GM12878 (cell line): ENCODE data around the gene KRTAP1-4. TPM values are rescaled to one million over a fixed set of nuclear protein-coding genes. Genes with fewer than 3 reads are reported as not detected.
"Not testable (repeated sequence)": the region's sequence is repeated elsewhere in the genome, so short reads cannot be mapped to it uniquely, and the experiment has no call there.

Experiments used
- ATAC-seq: fragments of 200-7000 bp; cut with Tn5 transposase; 3 replicates; pipeline ENCODE4 v1.9.1; 2020; ENCODE audit warnings: mild to moderate bottlenecking, moderate library complexity
- BruUV-seq: library from RNA; stranded (reverse); fragments of 400-500 nt; replicated peaks from 2 replicates; lab custom pipeline; 2021; lab: Mats Ljungman, UMichigan
- CTCF ChIA-PET: fragments of 300-600 bp; sonication (Branson Sonifier 250); formaldehyde crosslinking; extraction: SDS; loops from one replicate; lab custom pipeline; 2021; ENCODE audit warnings: inconsistent platforms; lab: Yijun Ruan, JAX
- POLR2A ChIA-PET: fragments of 350-600 bp; formaldehyde crosslinking; extraction: SDS; loops from one replicate; lab custom pipeline; 2021; ENCODE audit warnings: inconsistent platforms; lab: Charles Lee
- RAD21 ChIA-PET: fragments of 300-600 bp; sonication (Branson Sonifier 250); formaldehyde crosslinking; loops from one replicate; lab custom pipeline; 2023; ENCODE audit warnings: antibody characterized with exemption; ENCODE audit not compliant: unreplicated experiment; lab: Charles Lee
- SMC1A ChIA-PET: fragments of 300-600 bp; sonication (Branson Sonifier 250); formaldehyde crosslinking; loops from one replicate; lab custom pipeline; 2023; ENCODE audit not compliant: unreplicated experiment, uncharacterized antibody; lab: Charles Lee
- DNase-seq: peaks from one replicate; pipeline ENCODE4 v3.0.0-alpha.2; 2011; ENCODE audit warnings: low read depth, low spot score
- FAIRE-seq: peaks from 3 replicates; lab custom pipeline; 2011; peaks lifted over from hg19 to GRCh38; lab: Jason Lieb, UNC
- H2AFZ ChIP-seq: 2 replicates; pipeline ENCODE4 v1.6.0; 2011; ENCODE audit warnings: low read depth, low read length, control low read depth; ENCODE audit not compliant: control insufficient read depth
- H3K27ac ChIP-seq: 2 replicates; pipeline ENCODE4 v1.5.1; 2011; ENCODE audit warnings: control low read depth; ENCODE audit not compliant: control insufficient read depth, insufficient read depth
- H3K27me3 ChIP-seq, 2 experiments: replicated peaks in 1 of 2; 2 replicates each; pipeline versions ENCODE4 v1.6.0 to v1.6.1; 2011; ENCODE audit warnings: low read length in 1 of 2; ENCODE audit not compliant: control insufficient read depth in 2 of 2, insufficient read depth in 2 of 2
- H3K36me3 ChIP-seq, 2 experiments: 2 replicates each; pipeline ENCODE4 v1.5.1; 2011; ENCODE audit warnings: low read length in 1 of 2; ENCODE audit not compliant: control insufficient read depth in 2 of 2, insufficient read depth in 2 of 2
- H3K4me1 ChIP-seq: 2 replicates; pipeline ENCODE4 v1.6.1; 2011; ENCODE audit warnings: mild to moderate bottlenecking, low read length, moderate library complexity, mixed read lengths; ENCODE audit not compliant: control insufficient read depth, insufficient read depth
- H3K4me2 ChIP-seq: 2 replicates; pipeline ENCODE4 v1.6.0; 2011; ENCODE audit warnings: control low read depth; ENCODE audit not compliant: control insufficient read depth, insufficient read depth
- H3K4me3 ChIP-seq: fragments of 200-600 bp; sonication (generic); 2 replicates; pipeline ENCODE4 v1.5.1; 2016
- H3K79me2 ChIP-seq: 2 replicates; pipeline ENCODE4 v1.6.0; 2011; ENCODE audit warnings: low read length; ENCODE audit not compliant: control insufficient read depth, insufficient read depth
- H3K9ac ChIP-seq: 2 replicates; pipeline ENCODE4 v1.8.0; 2011; ENCODE audit warnings: low read length, control low read depth, mixed read lengths; ENCODE audit not compliant: control insufficient read depth, insufficient read depth
- H3K9me3 ChIP-seq: replicated peaks from 3 replicates; pipeline ENCODE4 v1.5.1; 2011; ENCODE audit warnings: mild to moderate bottlenecking, low read length; ENCODE audit not compliant: control insufficient read depth, insufficient read depth
- H4K20me1 ChIP-seq: 2 replicates; pipeline ENCODE4 v1.6.0; 2011; ENCODE audit not compliant: control insufficient read depth, insufficient read depth
- EED ChIP-seq: sonication (generic); IDR thresholded peaks from 2 replicates; pipeline ENCODE4 v1.6.1; 2016; ENCODE audit warnings: antibody characterized with exemption, low read depth
- FOXM1 ChIP-seq: IDR thresholded peaks from 2 replicates; pipeline ENCODE4 v1.6.1; 2012; ENCODE audit warnings: low read depth, mild to moderate bottlenecking, inconsistent platforms, low read length, moderate library complexity
- WRNIP1 ChIP-seq: IDR thresholded peaks from 2 replicates; pipeline ENCODE4 v1.6.1; 2011; ENCODE audit warnings: low read depth, low read length, improper control_type of control experiment, borderline replicate concordance
- WGBS: methylation state at CpG from one replicate; pipeline ENCODE4 v1.1.6; 2016; ENCODE audit warnings: low lambda C conversion rate; ENCODE audit not compliant: insufficient replicate concordance, insufficient coverage; ENCODE audit errors: missing lambda C conversion rate; 5-methylcytosine and 5-hydroxymethylcytosine counted together
- in situ Hi-C: fragments of 300-500 bp; cut with MboI; formaldehyde crosslinking; loops from 9 replicates; pipeline ENCODE4 v1.14.3; 2018; ENCODE audit warnings: mixed read lengths
- intact Hi-C: fragments of 100-400 bp; cut with micrococcal nuclease; formaldehyde crosslinking; loops from one replicate; pipeline ENCODE4 v1.14.2; 2022; ENCODE audit not compliant: unreplicated experiment
- polyA plus RNA-seq, 11 experiments: library from polyadenylated mRNA; depleted of rRNA in 4 of 11; unstranded in 6 of 11; stranded (reverse) in 5 of 11; fragments of >200 nt; fragmentation: Nextera tagmentation in 4 of 11; fragmentation: Illumina TruSeq in 1 of 11; extraction: Ambion mirVana in 4 of 11; extraction: Trizol in 1 of 11; gene quantifications; 1 replicate in 1 of 11; 2 replicates in 10 of 11; pipeline versions ENCODE4 v1.2.1 to v1.2.3, GENCODE V29; 2011 to 2016; ENCODE audit warnings: inconsistent platforms in 2 of 11, missing spikeins in 2 of 11, low read depth in 1 of 11
- total RNA-seq, 4 experiments: library from RNA; depleted of rRNA in 3 of 4; stranded (reverse); fragments of >200 nt in 3 of 4; fragmentation: Illumina TruSeq in 1 of 4; extraction: Trizol in 1 of 4; gene quantifications; 2 replicates each; pipeline versions ENCODE4 v1.2.1 to v1.2.3, GENCODE V29; 2013 to 2021

Gene KRTAP1-4
- total and polyA plus RNA-seq, 10 of the 15 experiments (the other 5 are each of a cell fraction or from before 2014, with no cell fraction given), result not detected

DNA sequence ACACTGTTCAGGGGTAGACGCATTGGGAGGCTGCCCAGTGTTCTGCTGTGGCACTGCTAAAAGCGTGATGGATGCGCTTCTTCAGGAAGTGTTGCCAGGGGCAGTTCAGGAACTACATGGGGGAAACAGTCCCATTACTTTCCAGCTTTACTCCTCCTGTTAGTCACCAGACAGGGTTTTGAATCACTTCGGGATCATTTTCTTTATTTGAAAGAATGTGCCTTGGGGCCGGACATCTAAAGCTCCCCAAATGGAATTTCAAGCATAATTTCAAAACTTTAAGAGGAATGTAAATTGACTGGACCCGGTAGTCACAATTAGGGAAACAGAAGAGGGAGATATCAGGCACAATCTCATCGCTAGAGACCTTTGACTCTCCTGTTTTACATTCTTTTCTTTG is 18.4 kb upstream of the KRTAP1-4 start (continued):
- TF ChIP-seq WRNIP1, result no peak
- TF ChIP-seq, all 136 proteins: peak for 0

DNA sequence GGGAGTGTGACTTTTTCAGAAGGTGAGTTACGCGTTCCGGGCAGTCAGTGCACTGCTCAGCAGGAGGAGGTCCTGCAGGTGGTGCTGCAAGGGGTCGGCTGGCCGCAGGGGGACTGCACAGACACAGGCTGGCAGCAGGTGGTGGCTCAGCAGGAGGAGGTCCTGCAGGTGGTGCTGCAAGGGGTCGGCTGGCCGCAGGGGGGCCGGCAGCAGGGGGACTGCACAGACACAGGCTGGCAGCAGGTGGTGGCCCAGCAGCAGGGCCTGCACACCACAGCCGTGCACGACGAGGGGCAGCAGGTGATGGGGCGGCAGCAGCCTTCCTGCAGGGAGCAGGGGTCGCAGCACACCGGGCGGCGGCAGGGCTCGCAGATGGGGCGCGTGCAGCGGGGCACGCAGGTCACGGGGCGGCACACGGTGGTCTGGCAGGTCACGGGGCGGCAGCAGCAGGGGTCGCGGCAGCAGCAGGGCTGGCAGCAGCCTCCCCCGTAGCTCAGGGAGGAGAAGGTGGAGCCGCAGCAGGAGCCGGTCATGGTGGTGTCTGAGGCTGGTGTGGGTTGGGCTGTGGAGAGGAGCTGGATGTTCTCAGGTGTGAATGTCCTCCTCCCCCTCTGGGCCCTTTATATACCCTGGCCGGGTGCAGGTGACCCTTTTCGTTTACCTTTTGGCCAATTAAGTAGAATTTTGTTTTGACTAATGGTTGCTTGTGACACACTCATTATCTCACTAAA is 16.9 kb upstream of the KRTAP1-4 start, which contains the start of gene KRTAP2-1:
KRTAP2-1 (minus strand) TSS at position 582 of the 731 bp plus-strand sequence; CDS start at position 533, 49 bp downstream.
- not testable (repeated sequence) for DNase-seq

GRCh38 chr17:41042953-41043352 is 13.0 kb upstream of the KRTAP1-4 start:
- no peak for FAIRE-seq
- ChIA-PET POLR2A (no interaction called here), SMC1A (interaction anchor here (0.7 kb wide), 1 partner anchor 21 kb away, joined by 3 read pairs; no protein-coding TSS in a partner anchor), RAD21 (no interaction called here)
- Histone ChIP-seq H3K4me1 (no peaks in the 10 kb centered on the region), H3K36me3 (no peaks in the 10 kb centered on the region), H4K20me1 (no peaks in the 10 kb centered on the region), H3K27ac (no peak overlapping the region)
- DNase-seq, result no peak
- in situ Hi-C loops, result no loop called here
- WGBS, result 90% methylated on average over 1 of the region's 1 CpG
- no peak for TF ChIP-seq FOXM1
- no peak for TF ChIP-seq EED
- TF ChIP-seq, all 136 proteins: peak for 0
- H2AFZ ChIP-seq, result no peak overlapping the region
- H3K27me3 ChIP-seq, result no peaks in the 10 kb centered on the region; a peak in 1 of 4 replicates
- intact Hi-C loops, result no loop called here
- no peak for ATAC-seq
- no peak overlapping the region for H3K9ac ChIP-seq
- no peak overlapping the region for H3K4me2 ChIP-seq
- BruUV-seq, result no TSS peak
- H3K79me2 ChIP-seq, result no peaks in the 10 kb centered on the region
- CTCF ChIA-PET, result interaction anchor here (0.7 kb wide), 1 partner anchor 617 kb away, joined by 3 read pairs; no protein-coding TSS in a partner anchor
- no peaks in the 10 kb centered on the region for H3K9me3 ChIP-seq
- no peak overlapping the region for H3K4me3 ChIP-seq

More for the DNA sequence above, 16.9 kb upstream of the KRTAP1-4 start, which contains the start of gene KRTAP2-1:
- H3K4me2 ChIP-seq, BruUV-seq, H4K20me1 ChIP-seq, H3K4me1 ChIP-seq, H3K79me2 ChIP-seq, in situ Hi-C loops, ATAC-seq, H2AFZ ChIP-seq, FAIRE-seq, H3K4me3 ChIP-seq, H3K27me3 ChIP-seq, RAD21 ChIA-PET, intact Hi-C loops, POLR2A ChIA-PET, CTCF ChIA-PET, H3K9me3 ChIP-seq, H3K9ac ChIP-seq, SMC1A ChIA-PET, H3K36me3 ChIP-seq, H3K27ac ChIP-seq: not testable (repeated sequence)
- 54% methylated on average over 10 of the region's 33 CpGs for WGBS

DNA sequence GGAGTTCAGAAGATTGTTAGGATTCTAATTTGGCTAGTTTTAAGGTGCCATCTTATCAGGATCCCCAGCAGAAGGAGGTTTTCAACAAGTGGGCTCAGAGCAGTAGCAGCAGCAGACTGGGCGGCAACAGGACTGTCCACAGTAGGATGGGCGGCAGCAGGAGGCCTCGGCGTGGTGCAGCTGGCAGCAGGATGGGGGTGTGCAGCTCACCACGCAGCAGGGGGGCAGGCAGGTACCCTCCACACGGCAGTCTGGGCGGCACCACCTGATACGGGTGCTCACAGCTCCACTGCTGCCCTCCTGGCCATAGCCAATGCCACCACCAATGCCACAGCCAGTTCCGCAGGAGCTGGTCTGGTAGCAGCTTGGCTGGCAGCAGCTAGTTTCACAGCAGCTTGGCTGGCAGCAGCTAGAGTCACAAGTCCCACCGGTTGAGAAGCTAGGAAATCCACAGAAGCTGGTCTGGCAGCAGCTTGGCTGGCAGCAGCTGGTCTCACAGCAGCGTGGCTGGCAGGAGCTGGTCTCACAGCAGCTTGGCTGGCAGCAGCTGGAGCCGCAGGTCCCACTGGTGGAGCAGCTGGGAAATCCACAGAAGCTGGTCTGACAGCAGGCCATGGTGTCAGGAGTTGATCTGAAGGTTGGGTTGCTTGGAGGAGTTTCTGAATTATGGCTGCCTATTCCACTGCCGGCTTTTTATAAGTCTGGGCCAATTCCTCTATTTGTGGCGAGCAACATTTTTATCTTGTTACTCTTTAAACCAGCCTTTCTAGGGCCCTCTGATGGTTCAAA is 11.0 kb upstream of the KRTAP1-4 start, which contains the start of gene KRTAP1-1:
KRTAP1-1 (minus strand) TSS at position 668 of the 789 bp plus-strand sequence; CDS start at position 615, 53 bp downstream.
- SMC1A ChIA-PET, POLR2A ChIA-PET, in situ Hi-C loops, DNase-seq, H3K9ac ChIP-seq, H3K27ac ChIP-seq, RAD21 ChIA-PET, H3K79me2 ChIP-seq, BruUV-seq, CTCF ChIA-PET, ATAC-seq, intact Hi-C loops, H3K36me3 ChIP-seq, H3K27me3 ChIP-seq, FAIRE-seq, H3K4me3 ChIP-seq, H4K20me1 ChIP-seq, H3K4me1 ChIP-seq, H3K9me3 ChIP-seq, H3K4me2 ChIP-seq, H2AFZ ChIP-seq: not testable (repeated sequence)
- WGBS, result 26% methylated on average over 14 of the region's 14 CpGs
